NCI-H2107 (cell line): ENCODE measurements around the gene TCF4.
A peak's percentile ranks its signal among the peaks of the same experiment; 100 is the strongest.

Experiments used
- DNase-seq: peaks from one replicate; lab custom pipeline; 2025; lab: John Stamatoyannopoulos, UW

The TCF4 gene

GRCh38 chr18:55588111-55588869 is at the start of gene TCF4:
Gene TCF4 (minus strand): TSS chr18:55588192. CDS start chr18:55587116, 1,076 bp downstream.
- peak; percentile 35 for DNase-seq

- no peak for DNase-seq
These were observed 49.2 kb upstream of the TCF4 start for GRCh38 chr18:55637204-55637603.

- DNase-seq: no peak
These were observed 47.4 kb upstream of the TCF4 start for GRCh38 chr18:55635439-55635838.

- DNase-seq: no peak
These were observed 46.6 kb upstream of the TCF4 start for GRCh38 chr18:55634545-55634944.

- no peak for DNase-seq
These were observed 45.0 kb upstream of the TCF4 start for GRCh38 chr18:55633032-55633431.

- no peak for DNase-seq
These were observed 41.1 kb upstream of the TCF4 start for GRCh38 chr18:55629133-55629532.

GRCh38 chr18:55627007-55627406 is 39.0 kb upstream of the TCF4 start:
- no peak for DNase-seq

- no peak for DNase-seq
These were observed 37.9 kb upstream of the TCF4 start for GRCh38 chr18:55625901-55626300.

GRCh38 chr18:55623626-55624025 is 35.6 kb upstream of the TCF4 start:
- no peak for DNase-seq

GRCh38 chr18:55610506-55610905 is 22.5 kb upstream of the TCF4 start:
- DNase-seq: no peak

GRCh38 chr18:55609160-55609825 is 21.3 kb upstream of the TCF4 start:
- no peak for DNase-seq

- no peak for DNase-seq
These were observed 20.5 kb upstream of the TCF4 start for GRCh38 chr18:55608497-55608896.

GRCh38 chr18:55607773-55608172 is 19.8 kb upstream of the TCF4 start:
- DNase-seq: no peak

- no peak for DNase-seq
These were observed 17.8 kb upstream of the TCF4 start for GRCh38 chr18:55605733-55606338.

- no peak for DNase-seq
These were observed 15.8 kb upstream of the TCF4 start for GRCh38 chr18:55603775-55604174.

- DNase-seq: no peak
These were observed 5.9 kb upstream of the TCF4 start for GRCh38 chr18:55593888-55594287.

GRCh38 chr18:55592572-55592971 is 4.6 kb upstream of the TCF4 start:
- no peak for DNase-seq

GRCh38 chr18:55592106-55592505 is 4.1 kb upstream of the TCF4 start:
- no peak for DNase-seq

GRCh38 chr18:55589625-55590291 is 1.8 kb upstream of the TCF4 start:
- DNase-seq: peak; percentile 97

GRCh38 chr18:55588870-55589595 is 1.0 kb upstream of the TCF4 start:
- DNase-seq: no peak

- DNase-seq: peak; percentile 29
These were observed 428 bp downstream of the TCF4 start for GRCh38 chr18:55587418-55588110.
